NCI-H2107 (cell line): Measurements from ENCODE around the gene ZFHX2.

Experiments
- DNase-seq: peaks from one replicate; lab custom pipeline; 2025; lab: John Stamatoyannopoulos, UW

ZFHX2 gene

DNA sequence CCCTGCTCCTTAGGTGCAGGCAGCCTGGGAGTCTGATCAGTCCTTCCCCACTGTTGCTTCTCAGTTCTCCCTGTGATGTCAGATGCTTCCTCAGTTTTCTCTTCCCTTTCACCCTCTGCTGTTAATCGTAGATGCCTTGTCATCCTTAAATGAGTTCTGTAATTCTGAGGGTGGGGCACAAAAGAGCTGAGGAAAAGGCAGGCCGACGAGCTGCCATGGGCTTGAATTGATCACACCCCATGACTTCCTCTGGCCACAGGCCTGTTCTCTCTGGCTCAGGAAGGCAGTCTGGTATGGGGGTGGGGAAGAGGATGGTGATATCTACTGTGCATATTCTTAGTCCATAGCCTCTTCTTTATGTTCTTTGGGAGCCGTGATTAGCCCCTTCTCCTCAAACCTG is 21.3 kb upstream of the ZFHX2 start:
- DNase-seq, result no peak

DNA sequence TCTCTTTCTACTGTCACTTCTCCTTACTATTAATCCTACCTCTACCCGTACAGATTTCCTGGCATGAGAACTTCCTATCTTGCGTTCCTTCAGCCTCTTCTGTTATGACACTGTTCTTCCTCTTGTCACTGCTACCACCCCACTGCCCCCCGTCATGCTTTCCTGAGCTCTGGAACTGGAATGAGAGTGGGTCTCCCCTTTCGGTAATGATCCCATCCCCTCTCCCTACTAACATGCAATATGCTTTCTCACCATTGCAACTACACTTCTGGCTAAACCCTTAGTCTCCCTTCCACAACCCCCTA is 20.9 kb upstream of the ZFHX2 start:
- DNase-seq, result no peak

DNA sequence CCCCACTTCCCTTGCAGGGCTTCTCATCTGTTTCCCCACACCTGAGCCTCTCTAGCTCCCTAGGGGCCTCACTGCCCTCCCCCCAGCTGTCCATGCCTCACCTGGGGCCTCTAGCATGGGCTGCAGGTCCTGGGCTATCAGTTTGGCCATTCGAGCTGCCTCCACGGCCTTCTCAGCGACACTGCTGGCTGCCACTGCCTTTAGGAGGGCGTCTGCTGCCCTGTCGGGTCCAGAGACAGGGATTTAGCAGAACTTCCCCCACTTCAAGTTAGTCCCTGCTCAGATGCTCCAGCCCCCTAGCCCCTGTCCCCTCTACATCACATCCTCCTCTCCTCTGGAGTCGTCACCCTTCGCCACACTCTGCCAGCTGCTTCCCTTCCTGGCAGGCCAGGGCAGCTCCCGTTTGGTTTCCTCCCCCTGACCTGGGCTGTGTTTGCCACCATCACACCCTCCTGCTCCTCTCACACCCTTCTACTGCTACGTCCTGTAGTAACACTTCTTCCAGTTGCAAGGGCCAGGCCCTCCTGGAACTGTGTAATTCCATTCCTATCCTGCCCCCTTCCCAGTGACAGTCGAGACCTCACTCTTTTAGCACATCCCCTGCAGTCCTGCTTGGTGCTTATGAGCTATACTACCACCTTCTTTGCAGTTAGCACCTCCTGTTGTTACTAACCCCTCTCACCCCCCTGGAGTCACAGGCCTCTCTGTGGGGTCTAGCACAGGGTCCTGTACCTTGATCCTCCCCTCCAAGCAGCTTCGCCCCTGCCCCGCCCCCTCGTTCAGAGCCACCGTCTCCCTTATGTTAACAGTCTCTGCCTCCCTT is 20.3 kb upstream of the ZFHX2 start:
- DNase-seq, result no peak

DNA sequence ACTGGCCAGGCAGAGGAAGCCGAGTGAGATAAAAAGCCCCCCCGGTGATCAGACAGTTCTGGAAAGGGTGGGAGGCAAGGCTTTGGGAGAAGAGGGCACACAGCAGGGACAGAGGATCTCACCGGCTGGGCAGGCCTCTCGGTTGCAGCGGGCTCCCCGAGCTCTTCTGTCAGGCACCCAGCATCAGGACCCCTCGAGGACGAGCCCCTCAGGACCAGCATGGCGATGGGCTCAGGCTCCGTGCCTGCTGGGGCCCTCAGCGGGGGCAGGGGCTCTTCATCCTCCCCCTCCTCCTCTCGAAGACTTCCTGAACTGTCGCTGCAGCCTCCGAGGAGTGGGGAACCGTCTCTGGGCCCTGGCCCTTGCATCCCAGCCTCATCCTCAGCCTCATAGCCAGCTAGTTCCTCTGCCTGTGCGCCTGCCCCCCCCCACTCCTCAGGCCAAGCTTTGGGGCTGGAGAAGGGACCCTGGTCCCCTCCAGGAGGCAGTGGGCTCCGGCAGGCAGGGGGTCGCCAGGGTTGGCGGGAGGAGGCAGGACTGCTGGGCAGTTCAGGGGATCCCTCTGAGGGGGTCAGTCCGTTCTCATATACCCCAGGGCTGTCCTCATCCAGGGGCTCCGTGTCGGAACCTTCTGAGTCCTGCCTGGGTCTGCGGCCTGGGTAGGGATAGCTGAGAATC is 19.4 kb upstream of the ZFHX2 start:
- no peak for DNase-seq

DNA sequence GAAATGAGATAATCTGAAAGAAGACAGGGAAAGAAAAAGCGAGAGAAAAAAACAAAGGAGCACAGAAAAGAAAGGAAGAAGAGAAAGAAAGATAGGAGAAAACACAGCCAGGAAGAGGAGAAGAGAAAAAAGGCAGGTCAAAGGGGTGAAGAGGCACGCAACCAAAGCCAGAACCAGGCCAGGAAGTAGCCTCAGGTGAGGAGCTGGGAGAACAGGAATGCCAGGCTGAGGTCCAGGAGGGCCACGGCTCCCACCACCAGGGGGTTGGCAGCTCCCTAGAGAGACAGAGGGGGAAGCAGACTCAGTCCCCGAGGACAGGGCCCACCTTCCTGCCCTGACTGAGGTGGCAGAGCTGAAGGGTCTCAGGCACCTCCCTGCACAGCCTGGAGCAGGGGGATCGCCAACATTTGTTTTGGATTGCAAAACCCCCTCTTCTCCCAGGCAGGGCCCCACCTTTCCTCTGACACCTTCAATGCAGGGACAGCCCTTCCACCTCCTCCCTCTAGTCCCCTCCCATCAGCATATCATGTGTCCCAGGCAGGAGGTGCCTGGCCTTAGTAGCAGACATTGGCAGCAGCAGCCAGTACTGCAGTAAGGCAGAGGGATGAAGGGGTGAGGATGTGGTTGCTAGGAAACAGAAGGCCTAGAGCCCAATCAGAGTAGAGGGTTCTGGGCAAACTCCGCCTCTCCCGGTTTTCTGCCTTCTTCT is 18.0 kb upstream of the ZFHX2 start:
- DNase-seq, result peak; percentile 45

DNA sequence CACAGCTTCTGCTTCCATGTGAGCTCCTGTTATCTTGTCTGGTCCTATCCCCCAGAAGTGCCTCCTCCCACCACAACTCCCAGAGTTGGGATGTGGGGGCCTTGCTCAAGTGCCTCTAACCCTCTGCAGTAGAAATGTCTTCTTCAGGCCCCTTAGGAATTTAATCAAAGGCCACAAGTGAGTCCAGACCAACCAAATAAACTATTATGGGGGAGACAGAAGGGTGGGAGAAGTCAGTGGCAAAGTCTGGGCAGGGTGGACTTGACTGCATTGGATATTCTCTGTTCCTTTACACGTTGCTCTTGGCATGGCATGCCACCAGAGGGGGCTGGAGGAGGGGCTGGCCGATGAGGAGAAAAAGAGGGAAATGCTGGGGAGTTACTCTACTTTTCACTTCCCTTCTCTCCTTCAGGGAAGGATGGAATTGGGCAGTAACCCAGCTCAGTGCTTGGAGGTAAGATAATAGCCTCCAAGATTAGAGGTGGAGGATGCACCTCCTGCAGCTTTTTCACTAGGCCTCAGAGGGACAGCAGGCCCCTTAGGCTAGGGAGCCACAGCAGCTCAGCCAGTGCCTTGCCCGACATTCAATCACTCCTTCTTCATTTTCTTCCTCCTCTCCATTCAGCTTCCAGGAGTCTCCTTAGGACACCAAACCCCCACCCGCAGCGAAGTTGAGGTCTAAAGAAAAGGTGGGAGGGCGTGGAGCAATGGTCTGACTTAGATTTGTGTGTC is 17.2 kb upstream of the ZFHX2 start:
- no peak for DNase-seq

DNA sequence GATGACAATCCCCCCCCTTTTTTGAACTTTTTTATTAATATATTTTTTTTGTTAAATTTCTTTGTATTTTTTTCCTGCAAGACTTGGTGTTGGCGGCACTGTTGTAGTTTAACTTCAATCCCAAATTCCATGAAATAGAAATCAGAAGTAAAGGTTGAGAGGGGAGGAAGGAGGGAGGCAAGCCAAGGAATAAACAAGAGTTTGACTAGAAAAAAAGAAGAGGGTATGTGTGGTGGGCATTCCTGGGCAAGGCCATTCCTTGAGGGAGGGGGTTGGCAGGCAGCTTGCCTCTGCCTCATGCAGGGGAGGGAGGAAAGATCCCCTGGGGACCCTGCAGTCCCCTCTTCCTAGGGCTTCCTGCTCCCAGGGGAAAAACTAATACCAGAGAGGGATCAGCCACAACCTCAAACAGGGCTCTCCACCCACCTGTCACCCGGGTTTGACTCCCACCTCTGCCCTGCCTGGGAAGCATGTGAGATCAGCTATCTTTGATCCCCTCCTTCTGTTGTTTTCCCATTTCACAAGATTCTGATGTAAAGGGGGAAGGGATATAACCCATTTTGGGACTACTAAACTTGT is 16.5 kb upstream of the ZFHX2 start:
- no peak for DNase-seq

DNA sequence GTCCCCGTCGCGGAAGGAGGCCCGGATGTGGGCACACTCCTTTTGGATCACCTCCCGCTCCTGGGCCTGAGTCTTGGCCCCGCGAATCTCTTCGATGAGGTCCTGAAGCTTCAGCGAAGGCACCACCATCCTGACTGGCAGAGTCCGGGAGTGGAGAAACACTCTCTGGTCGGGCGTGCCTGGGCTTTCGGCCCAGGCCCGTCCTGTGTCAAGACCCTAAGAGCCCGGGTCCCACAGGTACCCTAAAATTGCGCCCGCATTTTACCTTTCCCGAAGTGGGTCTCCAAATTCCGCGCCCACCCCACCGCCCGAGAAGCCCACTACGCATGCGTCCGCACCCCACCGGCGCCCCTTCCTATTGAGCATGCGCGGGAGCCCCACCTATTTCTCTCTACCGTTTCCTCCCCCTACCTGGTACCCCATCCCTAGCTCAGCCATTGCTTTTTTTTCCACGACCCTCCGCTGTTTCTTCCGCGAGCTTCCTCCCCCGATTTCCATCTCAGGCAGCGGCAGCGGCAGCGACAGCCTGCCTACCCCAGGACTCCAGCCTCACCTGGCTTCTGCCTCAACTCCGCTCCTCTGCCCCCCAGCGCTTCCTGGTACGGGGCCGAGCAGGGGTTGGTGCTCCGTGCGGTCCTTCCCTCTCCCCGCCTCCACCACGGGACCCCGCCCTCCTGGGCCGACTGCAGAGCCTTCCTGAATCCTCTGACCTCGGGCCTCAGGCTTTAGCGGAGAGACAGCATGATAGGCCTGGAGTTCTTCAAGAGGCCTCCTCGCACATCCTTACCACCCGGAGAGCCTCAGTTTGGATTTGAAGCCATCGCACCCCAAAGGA is 15.8 kb upstream of the ZFHX2 start, which contains the start of gene AP1G2:
Gene AP1G2, minus strand, starts transcription at position 606 of the 835 bp plus-strand sequence. Its CDS starts 477 bp downstream, at position 129.
- peak; percentile 82 for DNase-seq

DNA sequence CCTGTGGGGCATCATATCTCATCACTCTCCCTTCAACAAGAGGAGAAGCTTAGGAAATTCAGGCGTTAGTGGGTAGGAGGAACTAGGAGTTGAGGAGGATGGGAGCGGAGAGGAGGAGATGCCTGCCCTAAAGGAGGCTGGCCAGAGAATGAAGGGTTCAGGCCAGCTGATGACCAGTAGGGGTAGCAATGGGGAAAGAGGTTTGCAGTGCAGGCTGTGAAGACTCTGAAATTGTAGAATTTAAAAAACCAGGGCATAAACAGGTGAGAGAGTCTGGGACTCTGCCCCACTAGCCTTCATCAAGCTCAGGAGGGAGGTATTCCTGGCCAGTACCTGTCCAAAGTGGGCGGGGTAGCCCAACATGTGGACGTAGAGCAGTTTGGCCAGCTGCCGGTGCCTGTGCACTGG is 15.2 kb upstream of the ZFHX2 start:
- DNase-seq, result no peak

DNA sequence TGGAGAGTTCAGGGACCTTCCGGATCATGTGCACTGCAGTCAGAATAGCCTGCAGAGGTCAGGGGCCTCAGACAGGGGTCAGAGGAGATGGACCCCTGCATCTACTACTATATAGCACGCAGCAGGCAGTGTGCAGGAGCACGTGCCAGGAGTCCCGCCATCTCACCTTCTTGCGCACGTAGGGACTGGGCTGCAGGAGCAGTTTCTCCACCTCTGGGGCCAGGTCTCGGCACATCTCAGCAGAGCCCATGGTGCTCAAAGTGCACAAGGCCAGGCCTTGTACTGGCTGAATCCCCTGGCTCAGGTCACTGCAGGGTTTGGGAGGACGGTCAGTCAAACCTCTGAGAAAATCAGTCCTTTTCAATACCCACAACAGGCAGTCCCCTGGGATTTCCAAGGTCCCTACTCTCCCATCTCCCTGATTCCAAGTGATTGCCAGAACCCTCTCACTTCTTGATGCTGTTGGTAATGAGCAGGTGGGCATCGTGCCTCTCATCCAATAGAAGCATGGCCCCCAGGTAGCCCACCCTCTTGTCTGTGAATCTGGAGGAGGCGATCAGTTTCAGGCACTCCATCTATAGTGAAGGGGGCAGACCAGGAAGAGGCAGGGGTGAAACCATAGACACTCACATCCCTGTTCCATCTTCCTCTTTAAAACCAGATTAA is 14.7 kb upstream of the ZFHX2 start:
- no peak for DNase-seq

DNA sequence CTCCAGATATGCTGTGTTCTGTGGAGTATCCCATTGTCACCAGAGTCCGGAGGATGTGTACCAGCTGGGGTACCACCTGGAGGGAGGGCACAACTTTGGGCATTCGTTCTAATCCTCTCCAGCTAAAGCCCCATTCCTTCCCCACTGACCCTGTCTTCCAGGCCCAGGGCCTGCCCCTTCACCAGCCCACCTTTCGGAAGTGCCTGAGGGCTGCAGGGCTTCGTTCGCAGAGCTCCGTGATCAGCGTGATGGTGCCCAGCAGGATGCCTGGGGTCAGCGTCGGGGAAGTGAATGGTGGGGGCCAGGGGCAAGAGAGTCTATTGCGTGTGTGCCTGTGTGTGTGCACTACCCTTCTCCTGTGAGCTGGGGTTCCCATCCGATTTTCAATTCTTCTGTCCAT is 14.1 kb upstream of the ZFHX2 start:
- no peak for DNase-seq

DNA sequence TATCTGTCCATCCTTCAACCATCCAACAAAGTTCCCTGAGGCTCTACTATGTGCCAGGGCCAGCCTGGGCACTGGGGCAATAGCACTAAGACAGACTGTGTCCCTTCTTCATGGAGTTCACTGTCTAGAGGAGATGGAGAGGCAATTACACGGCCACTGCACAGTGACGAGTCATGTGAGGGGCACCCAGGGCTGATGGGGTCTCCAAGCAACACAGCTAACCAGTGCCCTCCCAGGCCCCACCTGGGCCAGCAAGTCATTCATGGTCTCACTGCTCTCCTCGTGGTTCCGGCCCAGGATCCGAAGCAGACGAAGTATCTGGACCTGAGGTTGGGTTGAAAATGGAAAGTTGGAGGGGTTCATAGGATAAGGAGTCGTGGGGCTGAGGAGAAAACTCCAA is 13.3 kb upstream of the ZFHX2 start:
- DNase-seq, result no peak

DNA sequence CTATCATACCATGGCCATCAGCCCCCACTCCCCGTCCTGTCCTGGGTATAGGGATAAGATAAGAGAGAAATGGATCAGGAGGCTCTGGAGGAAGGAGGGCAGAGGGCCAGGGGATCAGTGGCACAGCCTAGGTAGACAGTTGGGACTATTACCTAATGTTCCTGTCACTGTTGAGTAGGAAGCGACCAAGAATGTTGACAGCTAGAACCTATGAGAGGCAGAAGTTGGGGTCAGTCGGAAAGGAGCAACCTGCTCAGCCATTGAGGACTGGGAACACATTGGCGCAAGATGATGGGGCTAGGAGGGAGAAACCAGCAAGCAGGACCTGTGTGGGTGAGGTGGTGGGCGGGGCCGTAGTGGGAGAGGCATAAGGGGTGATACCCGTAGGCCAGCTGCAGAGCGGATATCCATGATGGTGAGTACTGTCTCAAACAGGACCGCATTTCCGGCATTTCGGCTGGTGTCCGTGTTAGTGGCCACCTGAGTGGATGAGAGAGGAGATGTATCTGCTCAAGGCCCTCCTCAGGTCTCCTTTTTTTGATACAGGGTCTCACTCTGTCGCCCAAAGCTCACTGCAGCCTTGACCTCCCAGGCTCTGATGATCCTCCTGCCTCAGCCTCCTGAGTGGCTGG is 12.7 kb upstream of the ZFHX2 start:
- no peak for DNase-seq

DNA sequence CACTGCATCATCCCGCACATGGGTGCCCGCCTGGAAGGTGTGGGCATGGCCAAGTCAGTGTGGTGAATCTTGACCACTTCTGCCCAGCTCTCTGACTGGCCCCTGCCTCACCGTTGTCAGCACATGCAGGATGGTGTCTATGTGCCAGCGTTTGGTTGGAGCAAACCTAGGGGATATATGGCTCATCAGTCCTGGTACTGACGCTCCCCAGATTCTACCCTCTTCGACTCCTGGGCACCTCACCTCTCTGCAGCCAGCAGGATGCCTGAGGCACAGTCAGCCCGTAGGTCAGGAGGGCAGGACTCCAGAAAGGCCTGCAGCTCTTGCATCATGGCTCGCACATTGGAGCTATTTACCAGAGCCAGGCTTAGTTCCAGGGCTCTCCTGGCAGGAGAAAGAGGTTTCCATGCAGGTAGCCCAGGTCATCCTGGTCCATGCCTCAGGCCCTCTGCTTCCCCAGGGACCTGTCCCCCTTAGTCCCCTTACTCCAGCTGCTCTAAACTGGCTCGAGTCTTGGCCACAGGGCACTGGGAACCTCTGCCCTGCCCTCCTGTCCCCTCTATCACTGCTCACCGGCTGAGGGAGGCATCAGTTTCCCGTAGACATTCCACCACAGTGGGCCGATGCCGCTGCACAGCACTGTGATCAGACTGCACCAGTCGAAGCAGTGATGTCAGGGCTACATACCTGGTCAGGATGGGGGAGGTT is 12.1 kb upstream of the ZFHX2 start:
- DNase-seq, result no peak

DNA sequence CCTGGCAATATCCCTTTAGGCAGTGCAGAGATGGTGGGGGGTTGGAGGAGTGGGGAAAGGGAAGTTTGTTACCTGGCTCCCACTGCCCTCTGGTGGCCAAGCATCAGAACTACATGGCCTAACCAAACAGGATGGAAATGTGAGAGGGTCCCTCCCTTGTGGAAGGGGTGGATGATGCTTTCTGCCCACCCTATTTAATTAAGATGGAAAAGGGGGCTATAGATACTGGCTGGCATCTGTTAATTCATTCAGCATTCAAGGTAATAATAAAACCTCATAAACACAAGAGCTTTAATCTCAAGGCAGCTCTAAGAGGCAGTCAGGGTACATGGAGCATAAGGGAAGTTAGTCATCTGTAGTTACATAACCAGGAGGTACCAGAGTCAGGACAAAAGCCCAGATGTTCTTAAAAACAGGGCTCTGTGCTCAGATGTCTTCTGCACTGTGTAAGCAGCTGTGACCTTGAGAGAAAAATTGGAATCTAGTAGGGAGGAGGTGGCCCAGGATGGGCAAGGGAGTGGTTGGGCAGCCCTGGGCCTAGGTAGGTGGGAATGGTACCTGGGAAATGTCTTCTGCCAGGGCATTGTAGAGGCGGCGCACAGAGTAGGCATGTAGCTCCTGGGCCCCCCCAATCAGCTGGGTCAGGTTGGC is 11.4 kb upstream of the ZFHX2 start:
- DNase-seq, result peak; percentile 65

DNA sequence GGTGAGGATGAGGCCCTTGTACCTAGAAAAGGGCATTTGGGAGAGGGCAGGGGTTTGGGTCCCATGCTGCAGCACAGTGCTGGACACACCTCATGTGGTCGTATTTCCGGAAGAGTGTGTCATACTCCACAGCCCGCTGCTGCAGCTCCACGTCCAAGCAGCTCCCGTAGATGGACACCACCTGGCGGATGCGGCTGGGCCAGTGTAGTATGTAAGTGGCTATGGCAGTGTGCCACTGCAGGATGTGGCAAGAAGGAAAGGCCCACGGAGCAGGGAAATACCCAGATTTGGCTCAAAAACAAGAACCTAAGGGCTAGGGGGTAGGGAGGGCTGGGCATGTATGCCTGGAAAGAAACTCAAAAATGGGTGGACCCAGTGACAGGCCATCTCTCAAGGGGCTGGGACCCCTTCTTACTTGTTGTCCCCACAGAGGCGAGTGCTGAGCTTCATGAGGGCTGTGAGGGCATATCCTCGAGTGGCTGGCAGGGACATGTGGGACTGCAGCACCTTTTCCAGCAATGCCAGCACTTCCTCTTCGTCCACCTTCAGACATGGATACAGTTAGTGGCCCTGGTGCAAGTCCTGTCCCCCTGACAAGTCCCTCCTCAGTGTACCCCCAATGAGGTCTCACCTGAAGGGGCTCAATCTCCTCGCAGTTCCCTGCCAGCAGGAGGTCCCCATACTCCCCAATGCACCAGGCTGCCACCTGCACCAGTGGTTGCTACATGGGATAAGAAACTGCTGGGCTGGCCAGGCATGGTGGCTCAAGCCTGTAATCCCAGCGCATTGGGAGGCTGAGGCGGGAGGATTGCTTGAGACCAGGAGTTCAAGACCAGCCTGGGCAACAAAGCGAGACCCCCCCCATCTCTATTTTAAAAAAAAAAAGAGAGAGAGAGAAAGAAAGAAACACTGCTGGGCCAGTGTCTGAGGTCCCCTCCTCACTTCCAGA is 10.6 kb upstream of the ZFHX2 start:
- no peak for DNase-seq

DNA sequence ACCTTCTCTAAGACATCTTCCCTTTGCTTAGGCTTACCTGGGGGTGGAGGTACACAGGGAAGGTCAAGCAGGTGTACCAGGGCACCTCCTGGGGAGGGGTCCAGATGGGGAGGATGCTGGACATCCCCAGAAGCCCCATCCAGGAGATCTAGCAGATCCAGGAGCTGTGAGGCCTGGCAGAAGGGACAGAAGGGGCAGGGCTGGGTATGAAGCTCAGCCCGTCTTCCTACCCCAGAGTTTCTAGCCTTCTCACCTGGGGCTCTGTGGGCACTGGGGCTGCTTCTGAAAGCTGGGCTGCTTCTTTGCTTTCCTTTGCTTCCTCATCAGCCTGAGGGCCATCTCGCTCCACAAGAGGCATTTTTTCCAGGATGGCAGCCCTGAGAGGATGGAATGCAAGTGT is 9.7 kb upstream of the ZFHX2 start:
- DNase-seq, result no peak
